Body of pancreas (tissue), 4 donors: ENCODE data around the gene OR52D1.

Source experiments
- CTCF ChIP-seq, 7 experiments: fragments of 450-650 bp in 4 of 7; fragments of 200-600 bp in 3 of 7; sonication (generic) in 3 of 7; IDR thresholded peaks; one replicate each; pipeline ENCODE4 v1.5.1; 2016 to 2019; ENCODE audit warnings: antibody characterized with exemption in 7 of 7
- POLR2A ChIP-seq, 3 donors: fragments of 450-650 bp; IDR thresholded peaks; one replicate each; pipeline ENCODE4 v1.6.1; 2016; ENCODE audit warnings: antibody characterized with exemption in 3 of 3, mild to moderate bottlenecking in 2 of 3

- TF ChIP-seq POLR2A (IDR thresholded peaks at IDR 0.05) (no peak), CTCF (IDR thresholded peaks at IDR 0.05) (no peak)
Observed at GRCh38 chr11:5534046-5534445, 45.6 kb downstream of the OR52D1 start.
